Heart left ventricle (tissue), 16 donors: ENCODE measurements around the gene SPSB3. TPM values are rescaled to one million over a fixed set of nuclear protein-coding genes. Genes with fewer than 3 reads are reported as not detected.

Source experiments
- ATAC-seq, 4 donors: fragments of 200-7000 bp; cut with Tn5 transposase; one replicate each; pipeline ENCODE4 v1.9.1; 2020 to 2022; ENCODE audit warnings: moderate library complexity in 4 of 4, mild to moderate bottlenecking in 3 of 4, moderate number of reproducible peaks in 1 of 4
- DNase-seq, 5 donors: peaks; one replicate each; pipeline ENCODE4 v3.0.0-alpha.2; 2020
- H3K27ac ChIP-seq, 12 donors: fragments of 200-600 bp; sonication (generic) in 4 of 12; one replicate each; pipeline versions ENCODE4 v1.5.0 to v1.8.0; 2016 to 2022; ENCODE audit warnings: mild to moderate bottlenecking in 2 of 12
- H3K27me3 ChIP-seq, 9 donors: fragments of 200-600 bp; sonication (generic) in 2 of 9; one replicate each; pipeline versions ENCODE4 v1.5.1 to v1.8.0; 2016 to 2022; ENCODE audit warnings: mild to moderate bottlenecking in 3 of 9
- H3K36me3 ChIP-seq, 9 donors: fragments of 200-600 bp; sonication (generic) in 2 of 9; one replicate each; pipeline versions ENCODE4 v1.5.0 to v1.8.0; 2018 to 2022; ENCODE audit warnings: mild to moderate bottlenecking in 2 of 9
- H3K4me1 ChIP-seq, 12 donors: fragments of 200-600 bp; sonication (generic) in 4 of 12; one replicate each; pipeline versions ENCODE4 v1.5.0 to v1.8.0; 2016 to 2022; ENCODE audit warnings: mild to moderate bottlenecking in 3 of 12
- H3K4me3 ChIP-seq, 12 donors: fragments of 200-600 bp; sonication (generic) in 4 of 12; one replicate each; pipeline versions ENCODE4 v1.5.0 to v1.8.0; 2017 to 2022; ENCODE audit warnings: mild to moderate bottlenecking in 9 of 12, moderate library complexity in 4 of 12
- H3K9me3 ChIP-seq, 12 donors: fragments of 200-600 bp; sonication (generic) in 4 of 12; one replicate each; pipeline versions ENCODE4 v1.5.0 to v1.8.0; 2016 to 2022; ENCODE audit warnings: mild to moderate bottlenecking in 1 of 12
- POLR2A ChIP-seq, 2 donors: fragments of 450-650 bp; IDR thresholded peaks; one replicate each; pipeline ENCODE4 v1.6.1; 2017; ENCODE audit warnings: antibody characterized with exemption in 2 of 2, mild to moderate bottlenecking in 2 of 2, moderate library complexity in 2 of 2
- WGBS, 4 donors: extraction: QIAGEN DNeasy Blood & Tissue Kit in 2 of 4; methylation state at CpG; one replicate each; pipeline versions ENCODE4 v1.1.5 to v1.1.7; 2013 to 2018; 5-methylcytosine and 5-hydroxymethylcytosine counted together
- intact Hi-C, 10 donors: fragments of 100-400 bp; cut with DNase I; formaldehyde crosslinking; loops; one replicate each; pipeline versions ENCODE4 v1.11.1 to v1.14.2; 2022
- polyA plus RNA-seq, 2 donors: library from polyadenylated mRNA; stranded (reverse); fragments of 200-250 nt; gene quantifications; one replicate each; pipeline ENCODE4 v1.2.3, GENCODE V29; 2013
- total RNA-seq, 9 donors: library from RNA; depleted of rRNA in 2 of 9; stranded (reverse); fragments of >200 nt in 2 of 9; fragmentation: NEBNext Ultra II Directional in 3 of 9; extraction: Animal tissue kit (Norgen Biotek cat#: 25700) in 3 of 9; gene quantifications; one replicate each; pipeline versions ENCODE4 v1.1.0 to v1.2.4, GENCODE V29; 2016 to 2023
- TF ChIP-seq, protein P1 (sequence below), 12 donors: fragments of 200-600 bp; sonication (generic) in 4 of 12; IDR thresholded peaks; one replicate each; pipeline versions ENCODE4 v1.5.0 to v1.8.0; 2018 to 2022; ENCODE audit warnings: antibody characterized with exemption in 12 of 12, mild to moderate bottlenecking in 5 of 12
- donor health status: ischemic (EF 13 %, LVEDD 7.1; RV severe dilation, severe dysfunction).
- donor health status: healthy with polysubstance abuse.
- donor health status: DM: no; HTN: yes; CAD: no.
- donor health status: DM: no; HTN: no; CAD: no.
- donor health status: ischemic (EF 25% LVEDD 6.9; RV normal size, moderate dysfunction).
- donor health status: ischemic (EF 25% LVEDD 5.7; RV mildly dilated, moderate dysfunction).
- donor health status: healthy.
- donor health status: DM: yes; HTN: yes; CAD: no.
- donor health status: ischemic (EF 35%, LVEDD 5.7; RV mildly dilated, moderate dysfunction).
- donor health status: nonischemic (EF 11% LVEDD 7.7; RV severe dilation, severe dysfunction).
- donor health status: DM: yes; HTN: yes; CAD: no.
- donor health status: PGD.
- donor health status: ischemic (EF 29% LVEDD 5.4; RV normal size, mild dysfunction).
- donor health status: nonischemic (EF 23%, LVEDD 6.1; RV moderate dilation, normal function).

The SPSB3 gene
- total and polyA plus RNA-seq, 11 donors = 25.8 to 100 (median 32.4) TPM

DNA sequence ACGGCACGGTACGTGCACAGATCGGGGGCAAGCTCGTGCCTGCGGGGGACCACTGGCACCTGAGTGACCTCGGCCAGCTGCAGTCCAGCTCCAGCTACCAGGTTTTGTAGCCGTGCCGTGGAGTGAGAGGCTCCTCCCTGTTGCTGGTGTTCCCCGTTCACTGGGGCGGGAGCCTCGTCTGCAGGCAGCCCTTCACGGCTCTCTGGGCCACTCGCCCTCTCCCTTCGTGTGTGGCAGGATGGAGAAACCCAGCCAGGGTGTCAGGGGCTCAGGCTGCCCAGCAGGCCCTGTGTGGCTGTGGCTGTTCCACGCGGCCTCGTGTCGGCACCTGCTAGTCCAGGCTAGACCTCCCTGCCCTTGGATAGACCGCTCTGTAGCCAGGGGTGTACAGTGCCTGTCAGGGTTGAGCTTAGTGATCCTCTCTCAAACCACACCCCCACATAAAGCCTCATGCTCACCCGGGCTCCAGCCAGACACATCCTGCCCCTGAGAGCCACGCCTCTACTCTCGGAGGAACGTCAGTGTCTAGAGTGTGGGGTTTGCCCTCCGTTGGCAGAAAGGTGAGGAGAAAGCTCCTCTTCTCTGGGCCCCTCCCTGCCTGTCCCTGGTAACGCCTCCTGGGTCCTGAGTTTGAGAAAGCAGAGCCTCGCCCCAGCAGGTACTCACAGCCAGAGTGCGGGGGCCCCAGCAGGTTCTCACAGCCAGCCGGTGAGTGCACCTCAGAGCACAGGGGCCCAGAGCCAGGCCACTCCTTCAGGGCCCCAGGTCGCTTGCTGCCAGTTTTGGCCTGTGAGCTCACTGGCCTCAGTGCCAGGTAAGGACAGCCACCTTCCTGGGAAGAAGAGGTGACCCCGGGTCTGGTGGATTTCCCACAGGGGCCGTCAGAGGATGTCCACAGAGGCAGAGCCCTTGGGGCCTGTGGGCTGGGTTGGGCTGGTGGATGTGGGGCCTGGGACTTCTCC is 38.7 kb downstream of the SPSB3 start:
- no peak for DNase-seq
- 90 to 92% (median 91%) methylated on average over 29 to 32 of the region's 32 CpGs for WGBS, 4 donors
- Histone ChIP-seq H3K27ac (no peak overlapping the region), H3K9me3 (no peaks in the 10 kb centered on the region), H3K4me1 (no peaks in the 10 kb centered on the region), H3K36me3 (peaks cover 0 to 63% (median 58%) of the 10 kb centered on the region in 9 donors), H3K4me3 (no peak overlapping the region), H3K27me3 (no peaks in the 10 kb centered on the region)
- TF ChIP-seq POLR2A (IDR thresholded peaks at IDR 0.05) = no peak
- TF ChIP-seq, protein P1, sequence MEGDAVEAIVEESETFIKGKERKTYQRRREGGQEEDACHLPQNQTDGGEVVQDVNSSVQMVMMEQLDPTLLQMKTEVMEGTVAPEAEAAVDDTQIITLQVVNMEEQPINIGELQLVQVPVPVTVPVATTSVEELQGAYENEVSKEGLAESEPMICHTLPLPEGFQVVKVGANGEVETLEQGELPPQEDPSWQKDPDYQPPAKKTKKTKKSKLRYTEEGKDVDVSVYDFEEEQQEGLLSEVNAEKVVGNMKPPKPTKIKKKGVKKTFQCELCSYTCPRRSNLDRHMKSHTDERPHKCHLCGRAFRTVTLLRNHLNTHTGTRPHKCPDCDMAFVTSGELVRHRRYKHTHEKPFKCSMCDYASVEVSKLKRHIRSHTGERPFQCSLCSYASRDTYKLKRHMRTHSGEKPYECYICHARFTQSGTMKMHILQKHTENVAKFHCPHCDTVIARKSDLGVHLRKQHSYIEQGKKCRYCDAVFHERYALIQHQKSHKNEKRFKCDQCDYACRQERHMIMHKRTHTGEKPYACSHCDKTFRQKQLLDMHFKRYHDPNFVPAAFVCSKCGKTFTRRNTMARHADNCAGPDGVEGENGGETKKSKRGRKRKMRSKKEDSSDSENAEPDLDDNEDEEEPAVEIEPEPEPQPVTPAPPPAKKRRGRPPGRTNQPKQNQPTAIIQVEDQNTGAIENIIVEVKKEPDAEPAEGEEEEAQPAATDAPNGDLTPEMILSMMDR (IDR thresholded peaks at IDR 0.05) = no peak
- ATAC-seq = no peak
- intact Hi-C loops = no loop called here

DNA sequence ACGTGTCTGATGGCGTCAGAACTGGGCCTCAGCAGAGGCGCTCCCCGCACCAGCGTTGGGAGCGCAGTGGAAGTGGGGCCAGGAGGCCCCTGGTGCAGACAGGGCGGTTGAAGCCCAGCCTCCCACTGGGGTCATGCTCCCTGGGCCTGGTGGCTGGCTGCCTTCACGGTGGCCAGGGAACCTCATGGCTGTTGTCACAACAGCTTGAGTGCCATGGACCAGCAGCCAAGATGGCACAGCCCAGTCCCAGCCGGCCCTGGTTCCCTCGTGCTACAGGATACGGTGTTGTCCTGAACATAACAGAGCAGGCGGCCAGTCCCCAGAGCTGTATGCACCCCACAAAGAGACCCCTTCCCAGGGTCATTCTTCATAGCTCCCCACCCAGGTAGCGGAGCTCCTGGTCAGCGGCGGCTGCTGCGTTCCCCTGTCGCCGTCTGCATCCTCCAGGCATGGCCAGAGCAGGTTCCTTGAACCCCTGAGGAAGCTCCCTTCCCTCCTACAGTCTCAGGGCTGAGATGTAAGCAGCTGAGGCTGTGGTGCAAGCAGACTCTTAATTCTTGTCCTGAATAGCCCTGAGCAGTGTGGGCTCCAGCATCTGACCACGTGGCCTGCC is 40.7 kb downstream of the SPSB3 start:
- no peaks in the 10 kb centered on the region for H3K9me3 ChIP-seq
- peak in 3 of 4 donors; percentile 22 to 53 (median 52) for ATAC-seq
- peaks cover 0 to 45% (median 40%) of the 10 kb centered on the region in 9 donors for H3K36me3 ChIP-seq
- WGBS, 4 donors = 88 to 93% (median 89%) methylated on average over 17 to 19 of the region's 19 CpGs
- H3K27ac ChIP-seq = no peak overlapping the region
- no peaks in the 10 kb centered on the region for H3K4me1 ChIP-seq
- TF ChIP-seq POLR2A (IDR thresholded peaks at IDR 0.05) = no peak
- TF ChIP-seq, protein P1 (IDR thresholded peaks at IDR 0.05) = no peak
- no peaks in the 10 kb centered on the region for H3K27me3 ChIP-seq
- no peak for DNase-seq
- intact Hi-C loops = no loop called here
- H3K4me3 ChIP-seq = no peak overlapping the region

- Histone ChIP-seq H3K27ac (no peak overlapping the region), H3K9me3 (no peaks in the 10 kb centered on the region), H3K4me1 (no peaks in the 10 kb centered on the region), H3K4me3 (no peak overlapping the region), H3K36me3 (peaks cover 0 to 40% (median 39%) of the 10 kb centered on the region in 9 donors), H3K27me3 (no peaks in the 10 kb centered on the region)
- no peak for TF ChIP-seq POLR2A (IDR thresholded peaks at IDR 0.05)
- TF ChIP-seq, protein P1 (IDR thresholded peaks at IDR 0.05) = no peak
- intact Hi-C loops = no loop called here
- 90 to 92% (median 91%) methylated on average over 29 to 30 of the region's 30 CpGs for WGBS, 4 donors
- DNase-seq (no peak), ATAC-seq (peak in 1 of 4 donors; percentile 9)
Measured at GRCh38 chr16:1740781-1741490, 41.4 kb downstream of the SPSB3 start.
